Effector memory CD8-positive, alpha-beta T cell (primary cell): ENCODE measurements around the gene RRBP1.

Experiments
- ATAC-seq: fragments of 150-1000 bp; cut with Tn5 transposase; replicated peaks from 2 replicates; pipeline ENCODE4 v1.10.0; 2021; ENCODE audit warnings: mild to moderate bottlenecking, moderate library complexity
- DNase-seq, 3 experiments: peaks; one replicate each; pipeline ENCODE4 v3.0.0; 2021
- H3K27ac Mint-ChIP-seq, 2 donors: one replicate each; pipeline ENCODE4 v1.8.0; 2022; ENCODE audit warnings: mild to moderate bottlenecking in 2 of 2, mixed read lengths in 2 of 2, moderate library complexity in 2 of 2
- H3K27me3 Mint-ChIP-seq, 2 donors: one replicate each; pipeline ENCODE4 v1.8.0; 2022; ENCODE audit warnings: mixed read lengths in 2 of 2
- H3K36me3 Mint-ChIP-seq: one replicate; pipeline ENCODE4 v1.8.0; 2022; ENCODE audit warnings: mild to moderate bottlenecking, moderate library complexity, mixed read lengths; ENCODE audit not compliant: insufficient read depth
- H3K4me1 Mint-ChIP-seq, 2 donors: one replicate each; pipeline ENCODE4 v1.8.0; 2022; ENCODE audit warnings: low read depth in 2 of 2, mixed read lengths in 2 of 2
- H3K4me3 Mint-ChIP-seq, 2 donors: one replicate each; pipeline ENCODE4 v1.8.0; 2022; ENCODE audit warnings: mild to moderate bottlenecking in 2 of 2, mixed read lengths in 2 of 2, moderate library complexity in 2 of 2
- H3K9me3 Mint-ChIP-seq, 2 donors: one replicate each; pipeline ENCODE4 v1.8.0; 2022; ENCODE audit warnings: mixed read lengths in 2 of 2

RRBP1 gene

DNA sequence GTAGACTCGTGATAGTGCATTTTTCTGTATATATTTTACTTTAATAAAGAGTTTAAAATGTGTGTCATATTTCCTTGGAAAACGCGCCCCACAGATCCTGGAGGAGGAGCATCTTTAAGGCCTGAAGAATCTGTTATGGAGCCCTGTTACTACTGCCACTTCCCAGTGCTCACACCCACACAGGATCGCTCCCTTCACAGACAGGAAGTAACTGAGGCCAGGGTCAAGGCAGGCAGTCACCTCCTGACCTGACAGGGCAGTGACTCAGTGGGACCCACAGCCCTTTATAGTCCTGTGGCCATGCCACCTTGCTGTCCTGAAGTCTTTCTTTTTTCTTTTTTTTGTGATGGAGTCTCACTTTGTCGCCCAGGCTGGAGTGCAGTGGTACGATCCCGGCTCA is 9.0 kb downstream of the RRBP1 start:
- no peak for DNase-seq

DNA sequence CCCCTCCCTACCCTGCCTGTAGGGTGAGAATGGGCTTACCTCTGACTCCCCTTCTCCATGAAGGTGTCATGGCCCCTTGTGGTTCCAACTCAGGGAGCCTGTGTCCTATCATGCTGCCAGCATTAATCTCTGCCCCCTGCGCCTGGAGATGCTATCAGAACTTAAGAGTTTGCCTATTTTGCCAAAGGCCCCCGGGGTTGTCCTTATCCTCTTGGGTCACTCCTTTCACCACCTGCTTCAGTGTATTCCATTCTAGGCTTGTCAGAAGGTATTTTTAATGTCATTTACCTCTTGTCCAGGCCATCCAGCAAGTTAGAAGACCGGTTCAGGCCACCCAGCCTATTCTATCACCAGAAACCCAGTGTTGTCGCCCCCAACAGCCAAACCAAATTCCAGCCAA is 10.5 kb downstream of the RRBP1 start:
- no peaks in the 10 kb centered on the region for H3K9me3 Mint-ChIP-seq
- DNase-seq (no peak), ATAC-seq (no peak)
- no peaks in the 10 kb centered on the region for H3K27me3 Mint-ChIP-seq
- no peak overlapping the region for H3K27ac Mint-ChIP-seq
- peaks cover 14 to 26% of the 10 kb centered on the region in 2 donors for H3K4me1 Mint-ChIP-seq
- H3K4me3 Mint-ChIP-seq: no peak overlapping the region
- H3K36me3 Mint-ChIP-seq: peaks cover 11% of the 10 kb centered on the region

More for the DNA sequence above, 9.0 kb downstream of the RRBP1 start:
- no peaks in the 10 kb centered on the region for H3K9me3 Mint-ChIP-seq
- no peak overlapping the region for H3K4me3 Mint-ChIP-seq
- H3K4me1 Mint-ChIP-seq: peaks cover 14 to 17% of the 10 kb centered on the region in 2 donors
- ATAC-seq: no peak
- no peaks in the 10 kb centered on the region for H3K27me3 Mint-ChIP-seq
- H3K36me3 Mint-ChIP-seq: peaks cover 17% of the 10 kb centered on the region
- peak overlapping the region in 1 of 2 donors; percentile 4 for H3K27ac Mint-ChIP-seq

DNA sequence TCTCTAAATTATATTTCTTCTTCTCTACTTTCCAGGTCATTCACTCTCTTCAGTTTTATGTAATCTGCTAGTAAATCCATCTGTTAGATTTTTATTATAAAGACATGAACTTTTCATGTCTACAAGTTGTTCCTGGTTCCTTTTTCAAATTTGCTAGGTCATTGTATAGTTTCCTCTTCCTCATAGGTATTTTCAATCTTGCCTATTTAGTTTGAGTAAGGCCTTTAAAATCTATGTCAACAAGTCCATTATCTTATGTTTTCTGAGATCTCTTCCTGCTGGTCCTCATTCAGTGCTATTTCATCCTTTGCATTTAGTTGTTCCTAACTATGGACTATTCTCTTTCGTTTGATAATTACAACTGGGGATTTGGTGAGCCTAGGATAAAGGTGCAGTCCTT is 11.0 kb downstream of the RRBP1 start:
- peaks cover 11% of the 10 kb centered on the region for H3K36me3 Mint-ChIP-seq
- no peaks in the 10 kb centered on the region for H3K9me3 Mint-ChIP-seq
- ATAC-seq (no peak), DNase-seq (no peak)
- no peaks in the 10 kb centered on the region for H3K27me3 Mint-ChIP-seq
- H3K27ac Mint-ChIP-seq: no peak overlapping the region
- peaks cover 14 to 25% of the 10 kb centered on the region in 2 donors for H3K4me1 Mint-ChIP-seq
- H3K4me3 Mint-ChIP-seq: no peak overlapping the region

DNA sequence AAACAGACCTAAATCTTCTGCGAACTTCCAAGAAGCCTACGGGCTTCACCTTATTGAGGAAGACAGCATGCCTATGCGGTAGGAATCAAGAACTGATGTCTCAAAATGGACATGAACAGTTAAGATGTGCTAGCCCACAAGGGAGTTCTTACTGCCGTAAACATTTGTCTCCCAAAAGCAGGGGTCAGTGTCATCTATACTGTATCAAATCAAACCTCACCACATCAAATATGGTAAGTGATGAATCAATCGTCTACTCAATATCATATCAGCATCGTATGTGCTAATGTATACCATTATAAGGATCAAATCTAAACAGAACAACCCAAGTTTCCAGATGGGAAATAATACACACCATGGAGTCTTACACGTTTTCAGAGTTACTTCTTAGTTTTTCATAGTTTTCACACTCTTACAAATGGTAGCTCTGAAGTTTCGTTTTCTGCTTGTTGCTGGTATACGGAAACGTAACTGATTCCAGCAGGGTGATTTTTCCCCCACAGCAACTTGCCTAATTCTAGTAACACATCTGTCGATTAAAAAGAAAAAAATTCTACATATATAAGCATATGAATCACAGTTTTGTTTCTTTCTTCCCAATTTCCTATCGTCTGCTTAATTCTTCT is 12.6 kb downstream of the RRBP1 start:
- H3K4me3 Mint-ChIP-seq: no peak overlapping the region
- DNase-seq: no peak
- no peak for ATAC-seq
- H3K9me3 Mint-ChIP-seq: no peaks in the 10 kb centered on the region
- H3K27me3 Mint-ChIP-seq: no peaks in the 10 kb centered on the region
- peaks cover 14% of the 10 kb centered on the region for H3K36me3 Mint-ChIP-seq
- peaks cover 13 to 26% of the 10 kb centered on the region in 2 donors for H3K4me1 Mint-ChIP-seq
- H3K27ac Mint-ChIP-seq: no peak overlapping the region

DNA sequence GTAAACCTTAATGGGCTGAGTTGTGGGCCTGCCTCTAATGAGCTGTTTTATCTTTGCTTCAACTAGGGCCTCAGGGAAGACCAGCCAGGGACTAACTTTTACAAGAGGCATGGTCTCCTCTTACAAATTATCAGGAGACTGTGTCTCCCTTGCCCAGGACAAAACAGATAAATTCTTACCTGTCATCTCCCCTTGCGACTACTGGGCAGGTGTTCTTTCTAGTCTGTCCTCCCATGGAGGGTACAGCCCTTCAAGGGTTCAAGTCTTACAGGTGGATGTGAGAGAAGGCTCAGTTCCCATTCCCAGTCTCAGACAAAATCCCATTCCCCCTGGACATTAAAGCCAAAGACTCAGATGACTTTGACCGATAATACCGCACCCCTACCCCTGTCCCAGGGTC is 13.6 kb downstream of the RRBP1 start:
- Mint-ChIP-seq H3K9me3 (no peaks in the 10 kb centered on the region), H3K4me3 (no peak overlapping the region), H3K36me3 (peaks cover 18% of the 10 kb centered on the region), H3K27ac (peak overlapping the region; percentile 18 to 75), H3K4me1 (peaks cover 18 to 36% of the 10 kb centered on the region in 2 donors), H3K27me3 (no peaks in the 10 kb centered on the region)
- no peak for ATAC-seq
- no peak for DNase-seq

DNA sequence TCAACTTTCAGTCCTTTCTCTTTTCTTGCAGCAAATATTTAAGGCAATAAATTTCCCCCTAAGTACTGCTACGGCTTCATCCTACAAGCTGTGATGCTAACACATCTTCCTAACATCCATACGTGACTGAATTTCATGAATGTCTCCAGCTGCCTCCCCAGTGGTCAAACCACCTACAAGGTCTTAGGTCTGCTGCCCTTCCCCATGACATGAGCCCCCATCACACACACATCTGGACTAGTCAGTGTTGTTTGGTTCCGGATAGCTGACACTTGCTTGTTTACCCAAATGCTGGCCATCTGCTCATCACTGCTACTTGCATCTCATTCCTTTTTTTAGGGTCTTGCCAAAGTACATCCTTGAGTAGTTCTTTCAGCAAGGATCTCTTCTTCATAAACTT is 14.6 kb downstream of the RRBP1 start:
- H3K9me3 Mint-ChIP-seq: no peaks in the 10 kb centered on the region
- H3K4me1 Mint-ChIP-seq: peaks cover 19 to 43% of the 10 kb centered on the region in 2 donors
- no peak overlapping the region for H3K4me3 Mint-ChIP-seq
- H3K36me3 Mint-ChIP-seq: peaks cover 16% of the 10 kb centered on the region
- DNase-seq: no peak
- ATAC-seq: no peak
- H3K27ac Mint-ChIP-seq: peak overlapping the region in 1 of 2 donors; percentile 19
- no peaks in the 10 kb centered on the region for H3K27me3 Mint-ChIP-seq

DNA sequence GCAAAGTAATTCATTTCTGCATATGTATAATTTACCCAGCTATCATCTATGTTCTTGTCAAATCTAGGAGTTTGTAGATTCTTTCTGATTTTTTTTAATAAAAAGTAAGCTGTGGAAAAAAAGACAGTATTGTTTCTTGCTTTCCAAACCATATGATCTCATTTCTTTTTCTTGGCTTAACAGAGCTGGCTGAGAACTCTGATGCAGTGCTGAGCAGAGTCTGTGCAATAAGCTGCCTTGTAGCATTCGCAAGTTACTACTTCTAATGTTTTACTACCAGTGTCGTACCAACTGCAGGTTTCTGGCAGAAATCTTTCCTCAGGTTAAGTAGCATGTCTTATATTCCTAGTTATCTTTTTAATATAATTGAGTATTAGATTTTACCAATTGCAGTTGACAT is 15.6 kb downstream of the RRBP1 start:
- Mint-ChIP-seq H3K36me3 (peaks cover 16% of the 10 kb centered on the region), H3K27me3 (no peaks in the 10 kb centered on the region), H3K4me1 (peaks cover 25 to 48% of the 10 kb centered on the region in 2 donors), H3K4me3 (no peak overlapping the region), H3K9me3 (no peaks in the 10 kb centered on the region), H3K27ac (no peak overlapping the region)
- ATAC-seq: no peak
- DNase-seq: no peak

DNA sequence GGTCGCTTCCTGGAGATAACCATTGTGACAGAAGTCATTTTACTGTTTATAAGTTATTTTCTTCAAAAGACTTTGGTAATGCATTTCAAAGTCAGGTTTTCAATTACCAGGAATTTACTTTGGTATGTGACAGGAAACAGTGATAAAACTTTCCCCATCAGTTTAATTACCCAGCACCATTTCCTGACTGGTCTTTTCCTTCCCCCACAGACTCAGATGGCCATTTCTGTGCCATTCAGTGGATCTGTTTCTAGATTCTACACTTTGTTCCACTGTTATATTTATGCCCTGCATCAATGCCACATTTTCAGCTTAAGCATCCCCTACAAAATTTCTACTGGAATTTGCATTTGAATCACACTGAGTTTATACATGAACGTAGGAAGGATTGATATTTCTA is 16.3 kb downstream of the RRBP1 start:
- peaks cover 27 to 50% of the 10 kb centered on the region in 2 donors for H3K4me1 Mint-ChIP-seq
- H3K36me3 Mint-ChIP-seq: peaks cover 16% of the 10 kb centered on the region

DNA sequence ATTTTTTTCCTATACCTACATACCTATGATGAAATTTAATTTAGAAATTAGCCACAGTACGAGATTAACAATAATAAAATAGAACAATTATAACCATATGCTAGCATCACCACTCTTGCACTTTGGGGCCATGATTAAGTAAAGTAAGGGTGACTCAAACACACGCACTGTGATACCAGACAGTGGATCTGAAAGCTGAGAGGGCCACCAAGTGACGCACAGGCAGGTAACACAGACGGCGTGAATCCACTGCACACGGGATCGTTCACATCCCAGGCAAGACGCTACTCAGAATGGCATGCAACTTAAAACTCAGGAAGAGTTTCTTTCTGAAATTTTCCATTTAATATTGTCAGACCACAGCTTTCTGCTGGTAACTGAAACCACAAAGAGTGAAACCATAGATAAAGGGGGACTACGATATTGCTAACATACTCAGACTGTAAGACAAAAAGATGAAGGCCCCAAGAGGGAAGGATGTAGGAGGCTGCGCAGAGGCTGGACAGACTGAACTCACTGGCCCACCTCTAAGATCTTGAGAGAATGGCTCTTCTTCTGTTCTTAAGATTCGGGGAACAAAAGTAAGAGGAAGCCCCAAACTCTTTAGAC is 17.9 kb downstream of the RRBP1 start:
- no peak for ATAC-seq
- H3K27me3 Mint-ChIP-seq: no peaks in the 10 kb centered on the region
- H3K27ac Mint-ChIP-seq: peak overlapping the region in 1 of 2 donors; percentile 23
- H3K36me3 Mint-ChIP-seq: peaks cover 22% of the 10 kb centered on the region
- peak overlapping the region in 1 of 2 donors; percentile 33 for H3K4me3 Mint-ChIP-seq
- no peaks in the 10 kb centered on the region for H3K9me3 Mint-ChIP-seq
- peaks cover 29 to 57% of the 10 kb centered on the region in 2 donors for H3K4me1 Mint-ChIP-seq
- no peak for DNase-seq

More for the DNA sequence above, 16.3 kb downstream of the RRBP1 start:
- ATAC-seq: no peak
- no peak for DNase-seq
- H3K4me3 Mint-ChIP-seq: no peak overlapping the region
- no peaks in the 10 kb centered on the region for H3K9me3 Mint-ChIP-seq
- H3K27me3 Mint-ChIP-seq: no peaks in the 10 kb centered on the region
- no peak overlapping the region for H3K27ac Mint-ChIP-seq

DNA sequence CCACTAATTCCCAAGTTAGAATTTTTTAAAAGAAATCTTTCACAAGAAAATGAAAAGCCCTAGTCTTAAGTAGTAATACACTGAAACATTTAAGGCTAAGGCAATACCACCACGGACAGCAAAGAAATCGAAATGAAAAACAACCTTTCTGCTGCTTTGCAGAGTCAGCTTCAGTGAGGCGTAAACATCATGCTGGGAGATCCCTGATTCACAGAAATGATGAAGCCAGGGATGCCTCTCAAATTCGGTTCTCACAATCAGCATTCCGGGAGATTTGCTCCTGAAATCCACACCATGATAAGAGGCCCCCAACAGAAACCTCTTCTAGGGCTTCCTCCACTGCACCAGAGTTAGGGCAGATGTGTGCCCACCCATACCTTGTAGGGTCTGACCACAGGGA is 18.6 kb downstream of the RRBP1 start:
- DNase-seq (no peak), ATAC-seq (no peak)
- Mint-ChIP-seq H3K36me3 (peaks cover 18% of the 10 kb centered on the region), H3K9me3 (no peaks in the 10 kb centered on the region), H3K27me3 (no peaks in the 10 kb centered on the region), H3K4me1 (peaks cover 29 to 57% of the 10 kb centered on the region in 2 donors), H3K27ac (peak overlapping the region in 1 of 2 donors; percentile 23), H3K4me3 (no peak overlapping the region)

DNA sequence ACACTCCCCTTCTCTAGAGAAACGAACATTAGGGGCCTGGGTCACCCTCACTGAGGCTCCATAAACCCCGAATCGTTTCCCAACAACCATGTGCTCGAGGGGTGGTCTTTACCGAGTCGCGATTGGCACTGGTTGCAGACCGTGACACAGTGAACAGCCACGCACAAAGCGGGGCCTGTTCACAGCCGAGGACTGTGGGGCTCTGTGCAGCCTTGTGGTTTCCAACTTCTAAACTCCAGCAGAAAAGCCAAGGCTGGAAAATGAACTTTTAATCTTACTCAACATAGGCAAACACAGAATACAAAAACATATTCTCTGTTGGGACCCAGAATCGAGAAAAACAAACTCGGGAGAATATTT is 19.0 kb downstream of the RRBP1 start:
- Mint-ChIP-seq H3K9me3 (no peaks in the 10 kb centered on the region), H3K27ac (peak overlapping the region in 1 of 2 donors; percentile 87), H3K4me1 (peaks cover 29 to 57% of the 10 kb centered on the region in 2 donors), H3K4me3 (no peak overlapping the region), H3K36me3 (peaks cover 18% of the 10 kb centered on the region), H3K27me3 (no peaks in the 10 kb centered on the region)
- DNase-seq (no peak), ATAC-seq (no peak)

DNA sequence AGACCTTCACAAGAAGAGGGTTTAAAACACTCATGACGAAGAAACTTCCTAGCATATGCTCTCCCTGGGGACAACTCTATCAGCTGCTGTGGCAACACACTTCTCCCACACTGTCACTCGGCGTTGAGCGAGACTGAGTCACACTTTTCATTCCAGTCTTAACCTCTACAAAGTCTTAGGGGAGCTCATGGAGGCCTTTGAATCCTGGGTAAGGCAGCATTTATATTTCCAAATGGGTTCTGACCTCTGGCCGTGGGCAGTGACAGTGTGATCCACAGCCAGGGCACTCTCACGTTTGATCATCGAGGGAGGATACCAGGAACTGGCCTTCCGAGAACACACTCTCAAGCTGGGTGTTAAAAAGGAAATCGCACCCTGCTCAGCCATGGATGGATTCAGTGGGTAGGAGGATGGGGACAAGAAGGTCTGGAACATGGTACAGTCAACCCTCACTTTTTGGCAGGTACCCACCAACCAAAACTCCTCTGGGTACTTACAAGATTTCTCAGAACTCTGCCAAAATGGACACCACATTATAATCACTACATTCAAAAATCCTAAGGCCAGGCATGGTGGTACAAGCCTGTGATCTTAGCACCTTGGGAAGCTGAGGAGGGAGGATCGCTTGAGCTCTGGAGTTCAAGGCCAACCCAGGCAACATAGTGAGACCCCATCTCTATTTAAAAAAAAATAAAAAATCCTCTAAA is 19.6 kb downstream of the RRBP1 start:
- Mint-ChIP-seq H3K27me3 (no peaks in the 10 kb centered on the region), H3K9me3 (no peaks in the 10 kb centered on the region), H3K4me3 (peak overlapping the region in 1 of 2 donors; percentile 27), H3K27ac (peak overlapping the region; percentile 82 to 87), H3K4me1 (peaks cover 30 to 57% of the 10 kb centered on the region in 2 donors), H3K36me3 (peaks cover 19% of the 10 kb centered on the region)
- no peak for DNase-seq
- no peak for ATAC-seq

DNA sequence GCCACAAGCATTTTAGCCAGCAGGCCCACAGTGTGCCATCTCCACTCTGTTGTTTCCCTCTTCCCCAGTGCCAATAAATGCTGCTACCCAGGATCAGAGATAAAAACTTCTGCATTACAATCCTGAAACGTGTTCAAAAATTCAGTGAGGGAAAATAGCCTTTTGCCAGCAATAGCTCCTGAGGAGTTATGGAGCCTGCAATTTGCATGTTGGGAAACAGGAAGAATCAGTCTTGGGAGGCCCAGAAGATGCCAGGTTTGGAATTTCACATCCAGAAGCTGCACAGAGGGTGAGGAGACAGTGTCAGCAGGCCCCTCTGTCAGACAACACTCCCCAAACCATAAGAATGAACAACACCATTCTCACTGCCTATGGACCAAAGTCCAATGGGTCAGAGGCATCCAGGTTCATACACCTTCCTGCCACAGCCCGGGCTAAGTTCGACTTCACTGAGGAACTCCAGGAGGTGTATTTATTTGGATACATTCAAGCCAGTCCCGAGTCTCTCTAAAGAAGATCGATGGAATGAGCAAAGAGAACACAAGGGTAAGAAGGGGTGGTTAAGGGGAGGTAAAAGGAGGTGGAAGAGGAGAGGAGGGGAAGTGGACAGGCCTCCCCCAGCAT is 20.8 kb downstream of the RRBP1 start:
- DNase-seq (no peak), ATAC-seq (no peak)
- Mint-ChIP-seq H3K4me1 (peaks cover 30 to 50% of the 10 kb centered on the region in 2 donors), H3K36me3 (peaks cover 22% of the 10 kb centered on the region), H3K4me3 (peak overlapping the region in 1 of 2 donors; percentile 50), H3K9me3 (no peaks in the 10 kb centered on the region), H3K27me3 (no peaks in the 10 kb centered on the region), H3K27ac (peak overlapping the region; percentile 82 to 87)
